Measurements from ENCODE around the gene PHLDA2.

The PHLDA2 gene

GRCh38 chr11:2892215-2892966, 36.8 kb downstream of the PHLDA2 start:
- DNase-seq = peak; percentile 81

DNA sequence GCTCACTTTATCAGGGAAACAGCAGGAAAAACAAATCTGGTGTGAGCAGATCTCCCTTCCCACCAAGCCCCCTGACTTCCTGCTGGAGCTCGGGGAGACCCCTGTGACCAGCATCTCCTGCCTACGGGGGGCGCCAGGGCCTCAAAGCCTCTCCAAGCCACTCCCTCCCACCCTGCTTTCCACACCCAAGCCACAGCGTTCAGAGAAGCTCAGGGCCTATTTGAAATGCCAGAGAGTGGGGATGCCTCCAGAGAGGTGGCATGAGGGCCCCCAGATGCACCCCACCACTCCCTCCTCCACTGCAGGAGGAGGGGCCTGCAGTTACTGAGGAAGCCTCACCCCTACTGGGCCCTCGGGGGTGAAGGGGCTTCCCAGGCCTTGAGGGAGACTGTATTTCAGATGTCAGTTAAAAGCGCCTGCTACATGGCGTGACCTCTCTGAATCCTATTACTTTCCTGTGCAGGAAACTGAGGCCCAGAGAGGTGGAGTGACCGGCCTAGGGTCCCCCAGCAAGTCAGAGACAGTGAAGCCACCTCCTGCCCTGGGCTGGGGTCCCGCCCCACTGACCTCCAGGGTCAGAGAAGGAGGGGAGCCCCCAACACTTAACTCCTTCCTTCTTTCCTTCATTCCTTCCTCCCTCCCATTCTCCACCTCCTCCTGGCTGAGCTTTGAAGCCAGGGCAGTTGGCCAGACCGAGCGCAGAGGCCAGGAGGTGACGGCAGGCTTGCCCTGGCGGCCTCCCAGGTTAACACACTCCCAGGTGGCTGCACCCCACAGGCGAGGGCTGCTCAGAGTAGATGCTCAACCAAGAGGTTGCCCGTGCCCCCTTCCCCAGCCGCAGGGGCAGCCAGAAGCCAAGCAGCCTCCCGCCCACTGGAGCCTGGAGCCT, 37.6 kb downstream of the PHLDA2 start:
- DNase-seq = no peak

GRCh38 chr11:2890466-2891294, 38.5 kb downstream of the PHLDA2 start:
- no peak for DNase-seq

- no peak for DNase-seq
Measured at GRCh38 chr11:2889362-2890273, 39.6 kb downstream of the PHLDA2 start.

DNA sequence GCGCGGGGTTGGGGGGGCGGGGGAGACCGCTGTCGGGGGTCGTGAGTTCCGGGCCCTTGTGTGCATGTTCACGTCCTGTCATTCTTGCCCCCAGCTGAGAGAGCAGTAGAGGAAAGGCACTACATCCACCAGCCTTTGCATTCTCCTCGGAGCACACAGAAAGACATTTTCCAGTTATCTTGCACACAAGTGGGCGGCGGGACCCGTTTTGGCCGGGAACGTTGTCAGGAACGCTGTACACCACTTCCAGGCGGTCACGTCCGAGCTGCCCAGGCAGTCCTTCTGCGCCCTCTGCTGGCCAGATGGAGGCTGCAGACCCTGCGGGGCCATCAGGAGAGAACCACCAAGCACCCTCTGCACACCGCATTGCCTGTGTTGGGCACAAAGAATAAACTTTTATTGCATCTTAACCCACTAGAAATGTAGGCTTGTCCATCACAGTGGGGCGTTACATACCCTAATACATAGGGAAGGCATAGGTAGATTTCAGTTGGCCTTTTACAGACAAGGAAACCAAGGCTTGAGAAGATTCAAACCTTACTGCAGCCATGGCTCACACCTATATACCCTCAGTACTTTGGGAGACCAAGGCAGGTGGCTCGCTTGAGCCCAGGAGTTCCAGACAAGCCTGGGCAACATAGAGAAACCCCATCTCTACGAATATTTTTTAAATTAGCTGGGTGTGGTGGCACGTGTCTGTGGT, 40.8 kb downstream of the PHLDA2 start:
- DNase-seq = peak; percentile 81

DNA sequence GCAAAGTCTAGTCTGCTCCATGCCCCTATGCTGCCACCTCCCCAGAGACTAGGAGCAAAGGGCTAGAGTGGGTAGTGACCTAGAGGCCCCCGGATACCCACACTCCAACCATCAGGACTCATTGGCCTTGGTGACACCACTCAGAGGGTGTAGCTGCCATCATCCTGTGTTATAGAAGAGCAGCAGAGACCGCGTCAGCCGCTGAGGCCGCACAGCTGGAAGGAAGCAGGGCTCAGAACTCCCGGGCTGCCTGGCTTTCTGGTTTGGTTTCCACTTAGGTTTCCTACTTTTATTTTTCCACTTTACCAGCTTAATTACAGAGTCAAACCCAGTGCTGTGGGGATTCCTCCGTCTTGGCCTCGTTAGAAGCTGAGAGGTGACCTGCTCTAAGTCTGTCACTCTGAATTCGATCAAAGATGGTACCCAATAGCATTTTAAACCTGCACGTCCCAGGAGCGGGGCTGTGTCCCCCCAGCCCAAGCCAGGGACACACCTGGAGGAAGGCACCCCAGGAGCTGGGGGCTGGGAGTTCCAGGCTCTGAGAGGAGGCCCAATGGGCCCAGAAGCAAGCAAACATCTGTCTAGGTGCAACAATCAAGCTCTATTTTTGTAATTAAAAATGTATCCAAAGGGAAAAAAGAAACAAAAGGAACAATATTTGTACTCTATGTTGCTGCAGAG, 41.6 kb downstream of the PHLDA2 start:
- DNase-seq = no peak

DNA sequence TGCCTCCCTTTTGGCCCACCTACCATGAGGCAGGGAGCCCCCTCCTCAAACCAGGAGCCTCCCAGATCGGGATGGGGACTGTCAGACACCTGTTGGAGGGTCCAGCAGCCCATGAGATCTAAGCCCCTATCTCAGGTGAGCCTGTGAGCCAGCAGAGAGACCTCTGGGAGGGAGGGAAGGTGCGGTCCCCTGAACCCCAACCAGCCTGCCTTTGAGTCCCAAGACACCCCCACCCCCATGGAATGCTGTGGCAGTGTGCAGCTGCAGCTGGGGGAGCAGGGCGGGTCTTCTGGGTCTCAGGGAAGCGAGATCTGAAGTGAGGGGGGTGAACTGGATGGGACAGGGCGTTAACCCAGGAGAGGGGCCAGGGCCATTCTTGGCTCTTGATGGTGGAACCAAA, 42.3 kb downstream of the PHLDA2 start:
- no peak for DNase-seq

GRCh38 chr11:2886191-2886894, 42.9 kb downstream of the PHLDA2 start:
- DNase-seq = no peak

DNA sequence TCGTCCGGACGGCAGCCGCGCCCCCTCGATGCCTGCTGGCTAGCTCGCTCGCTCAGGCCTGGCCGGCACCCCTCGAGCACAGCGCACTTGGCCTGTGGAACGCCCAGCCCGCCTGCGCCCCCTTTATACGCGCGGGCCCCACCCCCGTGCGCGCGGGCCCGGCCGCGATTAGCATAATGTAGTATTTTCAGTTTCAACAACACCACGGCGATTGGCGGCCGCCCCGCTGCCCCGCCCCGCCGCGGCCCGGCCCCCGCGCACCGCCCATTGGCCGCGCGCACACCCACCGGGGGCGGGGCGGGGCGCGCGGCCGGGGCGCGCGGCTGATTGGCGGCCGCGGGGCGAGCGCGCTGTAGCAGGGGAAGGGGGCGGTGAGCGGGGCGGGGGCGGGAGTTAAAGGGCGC, 43.5 kb downstream of the PHLDA2 start, which contains the start of gene CDKN1C:
Gene CDKN1C, minus strand, starts transcription at position 98 of the 404 bp plus-strand sequence. CDS start 319 bp downstream, outside the sequence.
- DNase-seq = peak; percentile 77

- peak; percentile 26 for DNase-seq
Measured at GRCh38 chr11:2885017-2885677, 44.1 kb downstream of the PHLDA2 start.

DNA sequence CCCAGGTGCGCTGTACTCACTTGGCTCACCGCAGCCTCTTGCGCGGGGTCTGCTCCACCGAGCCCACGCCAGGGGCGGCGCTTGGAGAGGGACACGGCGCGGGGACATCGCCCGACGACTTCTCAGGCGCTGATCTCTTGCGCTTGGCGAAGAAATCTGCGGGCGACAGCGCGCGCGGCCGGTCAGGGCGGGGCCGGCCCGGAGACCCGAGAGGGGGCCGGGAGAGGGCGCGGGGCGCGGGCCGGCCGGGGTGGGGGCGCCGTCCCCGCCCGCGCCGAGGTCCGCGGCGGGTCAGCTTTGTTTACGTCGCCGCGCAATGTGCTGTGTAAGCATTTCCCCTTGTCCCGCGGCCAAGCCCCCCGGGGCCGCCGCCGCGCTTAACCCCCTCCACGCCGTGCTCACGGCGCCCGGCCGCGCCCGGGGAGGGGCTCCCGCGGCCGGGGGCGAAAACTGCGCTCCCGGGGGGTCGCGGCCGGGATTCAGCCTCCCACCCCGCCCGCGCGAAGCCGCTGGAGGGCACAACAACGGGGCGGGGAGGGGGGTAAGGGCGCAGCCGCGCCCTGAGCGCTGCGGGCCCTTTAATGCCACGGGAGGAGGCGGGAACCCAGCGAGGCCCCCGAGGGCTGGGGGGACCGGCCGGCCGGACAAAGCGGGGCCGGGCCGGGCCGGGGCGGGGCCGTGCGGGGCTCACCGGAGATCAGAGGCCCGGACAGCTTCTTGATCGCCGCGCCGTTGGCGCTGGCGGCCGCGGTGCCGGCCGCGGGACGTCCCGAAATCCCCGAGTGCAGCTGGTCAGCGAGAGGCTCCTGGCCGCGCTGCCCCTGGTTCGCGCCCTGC, 45.0 kb downstream of the PHLDA2 start:
- peak; percentile 13 for DNase-seq

GRCh38 chr11:2883640-2883978, 45.6 kb downstream of the PHLDA2 start:
- no peak for DNase-seq

DNA sequence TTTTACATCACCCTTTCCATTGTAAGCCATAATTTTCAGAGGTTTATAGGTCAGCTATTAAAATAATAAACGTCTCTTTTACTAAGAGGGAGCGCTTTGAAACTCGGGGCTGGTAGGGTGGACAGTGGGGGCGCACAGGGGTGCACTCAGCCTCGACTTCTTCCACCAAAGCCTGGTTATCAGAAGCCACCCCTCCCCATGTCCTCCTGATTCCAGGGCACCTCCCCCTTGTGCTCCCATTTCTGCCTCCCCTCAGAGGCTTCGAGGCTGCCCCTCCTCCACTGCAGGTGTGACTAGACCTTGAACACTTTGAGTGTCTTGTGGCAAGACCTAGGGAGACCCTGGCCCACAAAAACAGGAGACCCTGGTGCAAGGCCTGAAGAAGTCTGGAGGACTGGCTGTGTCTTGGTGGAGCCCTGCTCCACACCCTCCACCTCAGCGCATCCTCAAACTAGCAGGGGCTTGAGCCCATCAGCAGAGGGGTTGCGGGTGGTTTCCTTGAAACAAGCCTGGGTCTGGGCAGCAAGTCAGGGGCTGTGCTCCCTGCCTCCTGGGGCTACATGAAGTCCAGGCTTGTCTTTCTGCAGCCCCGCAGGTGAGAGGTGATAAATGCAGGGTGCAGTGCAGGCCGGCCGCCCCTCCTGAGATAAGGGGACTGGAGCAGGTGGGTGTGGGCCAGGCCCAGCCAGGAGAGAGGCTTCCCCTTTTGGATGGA, 46.7 kb downstream of the PHLDA2 start:
- DNase-seq = no peak

DNA sequence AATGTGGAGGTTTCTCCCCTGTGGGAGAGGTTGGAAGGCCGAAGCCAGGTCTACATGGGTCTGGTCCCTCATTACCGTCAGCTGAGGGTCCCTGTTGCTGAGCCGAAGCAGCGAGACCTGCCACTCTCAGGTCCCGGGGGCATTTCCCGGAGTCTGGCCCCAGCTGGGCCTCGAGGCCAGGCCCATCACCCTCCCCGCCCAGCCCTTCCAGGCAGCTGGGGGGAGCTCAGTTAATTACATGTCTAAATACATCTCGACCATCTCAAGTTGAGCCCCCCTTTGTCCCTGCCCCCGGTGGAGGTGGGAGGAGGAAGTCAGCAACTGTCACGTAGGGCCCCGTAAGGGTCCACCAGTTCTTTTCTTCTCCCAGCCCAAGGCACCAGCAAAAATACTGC, 47.2 kb downstream of the PHLDA2 start:
- DNase-seq = no peak

- no peak for DNase-seq
Measured at GRCh38 chr11:2881076-2881980, 47.9 kb downstream of the PHLDA2 start.

GRCh38 chr11:2880646-2881045, 48.6 kb downstream of the PHLDA2 start:
- no peak for DNase-seq

GRCh38 chr11:2878782-2879181, 50.4 kb downstream of the PHLDA2 start:
- DNase-seq = no peak
